HepG2 (cell line): Measurements from ENCODE around the gene UBXN6.

Experiments
- ADNP ChIP-seq: sonication (generic); formaldehyde crosslinking; IDR thresholded peaks from 2 replicates; pipeline ENCODE4 v1.4.0; 2020; ENCODE audit warnings: missing genetic modification reagents
- CENPX ChIP-seq: sonication (generic); formaldehyde crosslinking; IDR thresholded peaks from 2 replicates; pipeline ENCODE4 v1.9.0; 2021; ENCODE audit warnings: mild to moderate bottlenecking, missing genetic modification reagents, moderate library complexity
- FOXC1 ChIP-seq: sonication (generic); formaldehyde crosslinking; IDR thresholded peaks from 2 replicates; pipeline ENCODE4 v1.8.0; 2022; ENCODE audit warnings: mild to moderate bottlenecking, missing genetic modification reagents, borderline replicate concordance
- GPN1 ChIP-seq: sonication (generic); formaldehyde crosslinking; IDR thresholded peaks from 2 replicates; pipeline ENCODE4 v1.5.1; 2020; ENCODE audit warnings: missing genetic modification reagents, borderline replicate concordance
- MAFK ChIP-seq, 2 experiments: IDR thresholded peaks in 1 of 2; conservative IDR thresholded peaks in 1 of 2; 2 replicates each; pipeline ENCODE4 v1.6.1; 2011; ENCODE audit warnings: improper control_type of control experiment in 2 of 2, low read length in 2 of 2
- MYC ChIP-seq: sonication (generic); formaldehyde crosslinking; IDR thresholded peaks from 2 replicates; pipeline ENCODE4 v1.9.0; 2021; ENCODE audit warnings: missing genetic modification reagents, borderline replicate concordance
- NFE2L1 ChIP-seq: sonication (generic); formaldehyde crosslinking; IDR thresholded peaks from 2 replicates; pipeline ENCODE4 v1.4.0; 2020; ENCODE audit warnings: missing genetic modification reagents, mild to moderate bottlenecking, borderline replicate concordance
- NFRKB ChIP-seq: fragments of 450-650 bp; IDR thresholded peaks from 2 replicates; pipeline ENCODE4 v1.6.1; 2017
- SMC3 ChIP-seq: IDR thresholded peaks from 2 replicates; pipeline ENCODE4 v1.6.1; 2011; ENCODE audit warnings: low read length, improper control_type of control experiment
- ZBTB1 ChIP-seq: sonication (generic); formaldehyde crosslinking; IDR thresholded peaks from 2 replicates; pipeline ENCODE4 v1.4.0; 2020; ENCODE audit warnings: missing genetic modification reagents, borderline replicate concordance
- ZNF10 ChIP-seq: sonication (generic); formaldehyde crosslinking; IDR thresholded peaks from 2 replicates; pipeline ENCODE4 v1.4.0; 2020; ENCODE audit warnings: mild to moderate bottlenecking, low read depth, missing genetic modification reagents, borderline replicate concordance
- TF ChIP-seq, protein P1 (sequence below): sonication (generic); formaldehyde crosslinking; IDR thresholded peaks from 2 replicates; pipeline ENCODE4 v1.5.0; 2020; ENCODE audit warnings: mild to moderate bottlenecking, missing genetic modification reagents, moderate library complexity

DNA sequence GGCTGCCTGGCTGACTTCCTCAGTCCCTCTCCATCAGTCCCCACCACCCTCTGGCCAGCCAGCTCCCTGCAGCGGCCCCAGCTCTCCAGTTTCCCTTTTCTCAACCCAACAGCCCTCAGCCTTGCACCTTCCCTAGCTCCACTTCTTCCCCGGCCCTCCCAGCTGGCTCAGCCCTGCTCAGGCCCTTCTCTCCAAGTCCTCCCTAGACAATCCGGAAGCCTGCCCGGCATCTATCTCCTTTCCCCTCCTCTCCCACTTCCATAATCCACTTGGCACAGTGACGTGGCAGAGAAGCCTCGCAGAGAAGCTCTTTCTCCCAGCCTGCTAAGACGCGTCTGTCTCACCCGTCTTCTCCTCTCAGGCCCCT is 1.1 kb downstream of the UBXN6 start:
- TF ChIP-seq ADNP (no peak), MAFK (conservative IDR thresholded peaks at IDR 0.05 in 1 of 2, IDR thresholded peaks at IDR 0.05 in 1 of 2; ENCODE audit: low read length in 2 of 2) (no peak), NFE2L1 (no peak), ZNF10 (CRISPR knock-in tag) (no peak), FOXC1 (CRISPR knock-in tag) (no peak), MYC (no peak), ZBTB1 (CRISPR knock-in tag) (no peak), CENPX (CRISPR knock-in tag) (no peak), SMC3 (no peak), GPN1 (no peak), NFRKB (no peak)
- TF ChIP-seq, protein P1, sequence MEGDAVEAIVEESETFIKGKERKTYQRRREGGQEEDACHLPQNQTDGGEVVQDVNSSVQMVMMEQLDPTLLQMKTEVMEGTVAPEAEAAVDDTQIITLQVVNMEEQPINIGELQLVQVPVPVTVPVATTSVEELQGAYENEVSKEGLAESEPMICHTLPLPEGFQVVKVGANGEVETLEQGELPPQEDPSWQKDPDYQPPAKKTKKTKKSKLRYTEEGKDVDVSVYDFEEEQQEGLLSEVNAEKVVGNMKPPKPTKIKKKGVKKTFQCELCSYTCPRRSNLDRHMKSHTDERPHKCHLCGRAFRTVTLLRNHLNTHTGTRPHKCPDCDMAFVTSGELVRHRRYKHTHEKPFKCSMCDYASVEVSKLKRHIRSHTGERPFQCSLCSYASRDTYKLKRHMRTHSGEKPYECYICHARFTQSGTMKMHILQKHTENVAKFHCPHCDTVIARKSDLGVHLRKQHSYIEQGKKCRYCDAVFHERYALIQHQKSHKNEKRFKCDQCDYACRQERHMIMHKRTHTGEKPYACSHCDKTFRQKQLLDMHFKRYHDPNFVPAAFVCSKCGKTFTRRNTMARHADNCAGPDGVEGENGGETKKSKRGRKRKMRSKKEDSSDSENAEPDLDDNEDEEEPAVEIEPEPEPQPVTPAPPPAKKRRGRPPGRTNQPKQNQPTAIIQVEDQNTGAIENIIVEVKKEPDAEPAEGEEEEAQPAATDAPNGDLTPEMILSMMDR = no peak
